Measurements from ENCODE around the gene MYO5C. TPM values are rescaled to one million over a fixed set of nuclear protein-coding genes. Genes with fewer than 3 reads are reported as not detected.

Gene MYO5C
- total RNA-seq, 1 donor from 2014 or later: 16.3 TPM

- no peak for DNase-seq (ENCODE audit: low spot score)
- no peak for ATAC-seq
- intact Hi-C loops (cut with DNase I): no loop called here
Observed at GRCh38 chr15:52163321-52164190, 132.0 kb downstream of the MYO5C start.

DNA sequence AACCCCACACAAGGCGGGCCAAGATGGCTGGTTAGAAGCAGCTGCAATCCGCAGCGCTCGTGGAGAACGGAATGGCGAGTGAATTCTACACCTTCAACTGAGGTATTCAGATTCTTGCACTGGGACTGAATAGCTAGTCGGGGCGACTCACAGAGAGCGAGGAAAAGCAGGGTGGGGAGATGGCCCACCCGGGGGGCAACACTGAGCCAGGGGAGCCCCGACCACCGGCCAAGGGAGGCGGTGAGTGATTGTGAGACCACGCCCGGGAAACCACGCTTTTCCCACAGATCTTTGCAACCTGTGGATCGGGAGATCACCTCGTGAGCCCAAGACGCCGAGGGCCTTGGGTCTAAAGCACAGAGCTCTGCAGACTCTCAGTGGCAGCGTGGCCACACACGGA lies 132.7 kb downstream of the MYO5C start:
- DNase-seq (ENCODE audit: low spot score): no peak
- intact Hi-C loops (cut with DNase I): no loop called here
- no peak for ATAC-seq

DNA sequence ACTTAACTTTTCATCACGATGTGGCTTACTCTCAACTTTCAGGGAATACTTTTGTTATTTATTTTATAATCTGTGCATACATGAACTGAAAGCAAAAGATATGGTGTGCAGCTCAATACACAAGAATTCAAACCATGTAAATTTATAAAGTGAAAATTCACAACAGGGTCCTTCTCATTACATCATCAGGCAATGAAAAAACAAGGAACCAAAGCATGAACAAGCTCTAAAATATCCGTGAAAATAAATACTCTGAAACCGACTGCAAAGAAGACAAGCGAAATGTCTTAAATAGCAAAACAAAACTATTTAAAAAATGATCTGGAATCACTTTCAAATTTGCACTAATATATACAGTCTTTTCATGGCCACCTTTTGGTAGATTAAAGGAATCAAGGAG lies 133.3 kb downstream of the MYO5C start:
- no peak for ATAC-seq
- no peak for DNase-seq (ENCODE audit: low spot score)

GRCh38 chr15:52161406-52161966 lies 134.1 kb downstream of the MYO5C start:
- ATAC-seq (no peak), DNase-seq (ENCODE audit: low spot score) (no peak)
- intact Hi-C loops (cut with DNase I): no loop called here

More for the DNA sequence above, 133.3 kb downstream of the MYO5C start:
- intact Hi-C loops (cut with DNase I): no loop called here

DNA sequence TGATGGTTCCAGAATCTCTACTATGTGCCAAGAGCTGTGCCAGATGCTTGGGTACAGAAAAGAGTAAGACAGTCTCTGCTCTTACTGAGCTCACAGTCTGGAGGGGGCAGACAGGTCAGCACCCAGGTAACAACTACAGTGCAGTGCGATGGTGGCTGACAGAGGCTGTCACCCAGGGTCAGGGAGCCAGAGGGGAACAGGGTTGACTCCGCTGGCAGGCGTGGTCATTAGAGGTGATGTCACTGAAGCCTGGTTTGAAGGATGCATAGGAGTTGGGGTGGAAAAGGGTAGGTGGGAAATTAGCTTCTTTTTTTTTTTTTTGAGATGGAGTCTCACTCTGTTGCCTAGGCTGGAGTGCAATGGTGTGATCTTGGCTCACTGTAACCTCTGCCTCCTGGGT lies 136.0 kb downstream of the MYO5C start:
- intact Hi-C loops (cut with DNase I): no loop called here
- DNase-seq (ENCODE audit: low spot score) (no peak), ATAC-seq (no peak)

GRCh38 chr15:52158084-52158765 lies 137.4 kb downstream of the MYO5C start:
- no peak for ATAC-seq
- intact Hi-C loops (cut with DNase I): no loop called here
- no peak for DNase-seq (ENCODE audit: low spot score)

DNA sequence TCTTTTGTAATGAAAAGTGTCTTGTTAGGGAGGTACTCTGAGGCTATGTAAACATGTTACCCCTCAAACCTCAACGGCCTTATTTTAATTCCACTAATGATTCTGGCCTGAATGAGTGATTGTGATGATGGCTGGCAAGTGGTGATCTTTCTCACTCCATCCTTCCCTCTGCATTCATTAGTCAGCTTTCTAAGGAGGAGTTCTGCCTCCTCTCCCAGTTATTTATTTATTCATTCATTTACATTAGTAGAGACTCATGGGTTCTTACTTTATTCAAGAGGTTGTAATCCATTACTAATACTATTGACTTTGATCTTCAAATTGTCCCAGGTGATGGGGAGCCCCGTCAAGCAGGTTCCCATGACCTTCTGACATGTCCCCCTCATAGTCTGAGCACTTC lies 139.7 kb downstream of the MYO5C start:
- no peak for ATAC-seq
- intact Hi-C loops (cut with DNase I): no loop called here
- no peak for DNase-seq (ENCODE audit: low spot score)

DNA sequence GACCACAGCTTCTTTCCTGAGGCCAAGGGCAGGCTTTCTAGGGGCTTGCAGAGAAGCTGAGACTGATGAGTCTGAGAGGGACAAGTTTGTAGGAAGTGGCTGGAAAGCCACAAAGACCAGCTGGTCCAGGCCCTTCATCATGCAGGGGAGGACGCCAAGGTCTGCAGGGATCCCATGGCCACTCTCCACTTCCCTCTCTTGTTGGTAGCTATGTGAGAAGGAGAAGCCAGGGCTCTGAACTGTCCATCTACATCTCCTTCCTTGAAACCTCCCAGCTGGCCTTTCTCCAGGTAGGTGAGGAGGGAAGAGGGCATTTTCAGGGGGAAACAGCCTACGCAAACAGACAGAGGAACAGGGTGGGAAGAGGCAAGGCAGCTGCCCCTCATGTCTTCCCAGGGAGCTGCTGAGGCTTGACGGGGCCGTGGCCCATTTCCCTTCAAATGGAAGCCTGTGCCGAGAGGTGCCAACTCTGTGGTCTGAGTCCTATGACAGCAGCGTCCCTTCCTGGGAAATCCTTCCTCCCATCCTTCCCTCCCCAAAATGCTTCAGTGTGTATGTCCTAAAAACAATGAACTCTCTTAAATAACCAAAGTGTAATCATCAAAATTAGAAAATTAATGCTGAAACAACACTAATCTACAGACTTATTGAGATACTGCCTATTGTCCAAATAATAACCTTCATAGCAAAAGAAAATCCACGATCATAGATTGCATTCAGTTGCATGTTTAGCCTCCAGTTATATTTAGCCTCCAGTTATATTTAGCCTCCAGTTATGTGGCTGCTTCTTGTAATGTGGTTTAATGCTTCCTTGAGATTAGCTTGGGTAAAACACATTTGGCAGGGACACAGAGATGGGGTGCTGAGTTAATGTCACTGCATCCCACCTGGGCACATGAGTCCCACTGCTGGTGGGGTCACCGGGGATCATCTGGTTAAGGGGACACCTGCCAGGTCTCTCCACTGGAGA lies 140.4 kb downstream of the MYO5C start:
- intact Hi-C loops (cut with DNase I): no loop called here
- DNase-seq (ENCODE audit: low spot score) (no peak), ATAC-seq (no peak)

GRCh38 chr15:52153900-52154895 lies 141.4 kb downstream of the MYO5C start:
- DNase-seq (ENCODE audit: low spot score): no peak
- intact Hi-C loops (cut with DNase I): no loop called here

GRCh38 chr15:52151353-52151752 lies 144.3 kb downstream of the MYO5C start:
- ATAC-seq (no peak), DNase-seq (ENCODE audit: low spot score) (no peak)
- intact Hi-C loops (cut with DNase I): no loop called here

More at GRCh38 chr15:52153900-52154895, 141.4 kb downstream of the MYO5C start:
- ATAC-seq: no peak

GRCh38 chr15:52150871-52151270 lies 144.7 kb downstream of the MYO5C start:
- intact Hi-C loops (cut with DNase I): no loop called here
- ATAC-seq (no peak), DNase-seq (ENCODE audit: low spot score) (no peak)

DNA sequence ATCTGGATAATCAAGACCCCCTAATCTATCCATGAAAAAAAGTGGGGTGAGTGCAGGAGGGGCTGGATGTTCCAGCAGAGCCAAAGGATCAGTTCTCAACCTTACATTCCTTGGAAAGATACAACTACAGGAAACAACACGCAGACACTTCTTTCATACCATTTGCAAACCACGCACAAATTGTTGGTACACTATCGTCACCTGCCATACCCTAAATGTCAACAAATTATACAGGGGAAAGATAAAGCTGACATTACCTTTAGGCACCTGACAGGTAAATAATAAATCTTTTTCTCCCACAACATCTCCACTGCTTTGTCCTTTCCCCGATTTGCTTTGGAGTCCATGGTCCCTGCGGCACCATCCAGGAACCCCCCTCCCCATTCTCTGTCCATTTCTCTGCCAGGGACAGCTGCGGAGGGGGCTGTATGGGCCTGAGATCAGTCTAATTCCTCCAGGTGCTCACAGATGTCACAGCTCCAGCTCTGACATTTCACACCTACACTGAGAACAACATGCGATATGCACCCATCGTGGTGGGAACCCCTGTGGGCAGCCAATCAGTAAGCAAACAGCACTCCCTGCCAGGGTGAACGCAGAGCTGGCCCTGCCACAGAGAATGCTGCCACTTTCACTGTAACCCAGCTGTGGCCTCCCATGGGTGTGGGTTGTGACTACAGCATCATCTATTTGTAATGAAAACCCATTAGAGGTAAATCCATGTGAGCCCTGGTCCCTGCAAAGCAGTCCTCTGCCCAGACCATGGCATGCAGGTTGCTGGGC lies 145.4 kb downstream of the MYO5C start:
- intact Hi-C loops (cut with DNase I): no loop called here
- no peak for DNase-seq (ENCODE audit: low spot score)
- no peak for ATAC-seq

DNA sequence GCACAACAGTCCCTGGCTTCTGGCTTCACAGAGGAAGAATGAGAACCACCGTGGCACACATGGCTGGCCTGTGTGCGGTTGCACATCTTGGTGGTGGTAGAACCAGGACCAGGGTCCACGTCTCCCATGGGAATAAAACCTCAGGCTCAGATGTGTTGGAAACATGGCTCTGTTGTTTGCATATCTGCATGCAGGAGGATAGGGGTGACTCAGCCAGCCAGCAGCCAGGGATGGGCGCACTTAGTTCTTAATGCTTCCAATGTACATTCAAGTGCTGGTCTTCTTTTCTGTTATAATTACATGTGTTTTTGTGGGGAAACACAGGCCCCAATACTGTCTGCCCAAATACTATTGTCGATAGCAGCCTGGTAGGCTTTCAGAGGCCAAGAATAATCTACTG lies 147.2 kb downstream of the MYO5C start:
- ATAC-seq (no peak), DNase-seq (ENCODE audit: low spot score) (no peak)
- intact Hi-C loops (cut with DNase I): no loop called here

DNA sequence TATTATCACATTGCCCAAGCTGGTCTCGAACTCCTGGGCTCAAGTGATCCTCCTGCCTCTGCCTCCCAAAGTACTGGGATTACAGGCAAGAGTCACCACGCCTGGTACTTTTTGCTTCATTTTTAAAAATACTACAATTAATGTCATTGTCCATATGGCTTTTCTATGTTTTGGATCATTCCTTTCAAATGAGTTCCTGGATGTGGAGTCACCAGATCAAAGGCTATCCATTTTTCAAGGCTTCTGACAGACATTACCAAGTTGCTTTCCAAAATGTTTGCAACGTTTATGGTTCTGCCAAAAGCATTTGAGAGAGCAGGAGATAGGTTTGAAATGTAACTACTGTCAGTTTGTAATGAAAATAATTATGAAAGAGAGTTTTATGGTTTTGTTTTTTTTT lies 148.8 kb downstream of the MYO5C start:
- DNase-seq (ENCODE audit: low spot score) (no peak), ATAC-seq (no peak)
- intact Hi-C loops (cut with DNase I): no loop called here

- intact Hi-C loops (cut with DNase I): no loop called here
- ATAC-seq (no peak), DNase-seq (ENCODE audit: low spot score) (no peak)
Observed at GRCh38 chr15:52146261-52146660, 149.3 kb downstream of the MYO5C start.

DNA sequence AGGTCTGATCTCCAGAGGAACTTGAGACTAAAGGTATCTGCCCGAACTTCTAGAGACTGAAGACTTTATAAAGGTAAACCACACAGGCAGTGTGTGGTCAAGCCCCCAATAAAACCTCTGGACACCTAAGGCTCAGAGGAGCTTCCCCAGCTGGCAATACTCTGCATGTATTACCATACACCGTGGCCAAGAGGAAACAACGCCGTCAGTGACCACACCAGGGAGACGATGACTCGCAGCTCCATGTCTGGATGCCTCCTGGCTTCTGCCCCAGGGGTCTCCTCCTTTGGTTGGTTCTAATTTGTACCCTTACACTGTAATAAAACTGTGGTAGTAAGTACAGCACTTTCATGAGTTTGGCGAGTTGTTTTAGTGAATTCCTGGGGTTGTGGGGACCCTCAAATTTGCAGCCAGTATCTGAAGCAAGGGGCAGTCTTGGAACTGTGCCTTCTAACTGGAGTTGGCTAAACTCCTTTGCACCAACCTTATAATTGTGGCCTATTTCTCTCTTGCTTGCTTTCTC lies 150.9 kb downstream of the MYO5C start:
- ATAC-seq (no peak), DNase-seq (ENCODE audit: low spot score) (no peak)
- intact Hi-C loops (cut with DNase I): no loop called here

DNA sequence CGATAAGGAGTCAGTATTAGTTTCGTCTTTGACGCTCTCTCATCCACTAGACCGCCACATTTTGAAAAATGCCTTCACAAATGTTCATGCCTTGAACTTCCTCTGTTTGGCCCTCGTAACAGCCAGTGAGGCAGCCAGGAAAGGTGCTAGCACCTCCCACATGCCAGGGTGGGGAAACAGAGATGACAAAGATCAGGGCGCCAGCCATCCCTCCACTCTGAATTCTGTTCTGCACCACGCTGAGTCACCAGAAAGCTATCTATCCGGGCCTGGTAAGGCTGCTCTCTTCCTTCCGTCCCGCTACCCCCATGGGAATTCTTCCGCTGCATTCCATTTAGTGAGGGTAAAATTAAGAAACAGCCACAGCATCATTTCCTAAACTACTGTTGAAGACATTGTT lies 151.7 kb downstream of the MYO5C start:
- DNase-seq (ENCODE audit: low spot score) (no peak), ATAC-seq (no peak)
- intact Hi-C loops (cut with DNase I): no loop called here
